ENCODE measurements around the gene MCTP1. TPM values are rescaled to one million over a fixed set of nuclear protein-coding genes. Genes with fewer than 3 reads are reported as not detected.

Gene MCTP1
- total and polyA plus RNA-seq, 9 of the 15 experiments (the other 6 are each of a cell fraction or from before 2014, with no cell fraction given) = 0.04 to 0.93 (median 0.06) TPM; not detected in 4

DNA sequence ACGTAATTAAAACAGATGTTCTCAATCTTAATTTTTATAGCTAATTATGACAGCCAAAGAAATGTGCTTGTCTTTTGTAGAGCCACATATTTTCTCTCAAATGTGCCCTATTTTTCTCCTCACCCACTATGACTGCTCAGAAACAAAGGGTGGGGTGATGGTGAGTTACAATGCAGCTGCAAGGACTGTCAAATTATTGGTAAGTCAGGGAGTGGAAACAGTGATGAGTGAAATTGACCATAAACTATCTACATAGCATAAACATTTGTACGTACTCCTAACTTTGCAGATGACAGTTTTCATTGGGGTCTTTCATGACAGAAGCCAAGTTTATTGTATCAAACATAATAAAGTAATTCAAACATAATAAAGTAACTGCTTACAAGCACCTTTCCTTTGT, 215.9 kb downstream of the MCTP1 start:
- no peaks in the 10 kb centered on the region for H3K9me3 ChIP-seq (replicated peaks; ENCODE audit: control insufficient read depth, insufficient read depth, low read depth, low read length)
- no peak overlapping the region for H2AFZ ChIP-seq (ENCODE audit: low read depth, low read length)
- H3K4me1 ChIP-seq (replicated peaks in 1 of 2; ENCODE audit: control insufficient read depth in 2 of 2, insufficient read depth in 2 of 2, low read length in 2 of 2) = no peaks in the 10 kb centered on the region
- DNase-seq (ENCODE audit: extremely low read depth in 1 of 4, low spot score in 3 of 4) (no peak), ATAC-seq (no peak), FAIRE-seq (no peak)
- no TSS peak for BruUV-seq (replicated peaks)
- intact Hi-C loops (cut with micrococcal nuclease) = no loop called here
- in situ Hi-C loops (cut with MboI) = no loop called here
- H3K36me3 ChIP-seq (ENCODE audit: control insufficient read depth, insufficient read depth, low read length) = no peaks in the 10 kb centered on the region
- WGBS (ENCODE audit: insufficient coverage, low coverage, missing lambda C conversion rate) = 6% methylated on average over 2 of the region's 2 CpGs
- ChIA-PET POLR2A (interaction anchor here (0.7 to 1.0 kb wide), 3 partner anchors 12 to 28 kb away, joined by 3 read pairs; no protein-coding TSS in a partner anchor), CTCF (ENCODE audit: low intra/inter-chr PET ratio) (no interaction called here)
- no peaks in the 10 kb centered on the region for H4K20me1 ChIP-seq (replicated peaks; ENCODE audit: control insufficient read depth, insufficient read depth, low read length)
- H3K9ac ChIP-seq (ENCODE audit: insufficient read depth in 1 of 2, low read depth in 2 of 2, low read length in 2 of 2) = no peak overlapping the region
- TF ChIP-seq SREBF2 (CRISPR knock-in tag; IDR thresholded peaks at IDR 0.05) (no peak), EGR1 (conservative IDR thresholded peaks at IDR 0.05) (no peak), ZNF583 (CRISPR knock-in tag; IDR thresholded peaks at IDR 0.05) (no peak), NFYB (IDR thresholded peaks at IDR 0.05; ENCODE audit: extremely low read depth, insufficient read length) (no peak)
- TF ChIP-seq, protein P1, sequence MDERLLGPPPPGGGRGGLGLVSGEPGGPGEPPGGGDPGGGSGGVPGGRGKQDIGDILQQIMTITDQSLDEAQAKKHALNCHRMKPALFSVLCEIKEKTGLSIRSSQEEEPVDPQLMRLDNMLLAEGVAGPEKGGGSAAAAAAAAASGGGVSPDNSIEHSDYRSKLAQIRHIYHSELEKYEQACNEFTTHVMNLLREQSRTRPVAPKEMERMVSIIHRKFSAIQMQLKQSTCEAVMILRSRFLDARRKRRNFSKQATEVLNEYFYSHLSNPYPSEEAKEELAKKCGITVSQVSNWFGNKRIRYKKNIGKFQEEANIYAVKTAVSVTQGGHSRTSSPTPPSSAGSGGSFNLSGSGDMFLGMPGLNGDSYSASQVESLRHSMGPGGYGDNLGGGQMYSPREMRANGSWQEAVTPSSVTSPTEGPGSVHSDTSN (CRISPR knock-in tag; IDR thresholded peaks at IDR 0.05; ENCODE audit: low read depth) = no peak
- TF ChIP-seq, protein P1 (tag; conservative IDR thresholded peaks at IDR 0.05; ENCODE audit: low read depth) = no peak
- H3K4me2 ChIP-seq (ENCODE audit: insufficient read depth, low read length) = no peak overlapping the region
- no peak overlapping the region for H3K4me3 ChIP-seq
- H3K27me3 ChIP-seq (ENCODE audit: control insufficient read depth in 2 of 2, insufficient read depth in 2 of 2, low read length in 2 of 2) = no peaks in the 10 kb centered on the region
- no peaks in the 10 kb centered on the region for H3K9me1 ChIP-seq (ENCODE audit: control insufficient read depth, insufficient read depth, low read length)
- H3K79me2 ChIP-seq (ENCODE audit: control insufficient read depth, insufficient read depth, low read length) = no peaks in the 10 kb centered on the region
- no peak overlapping the region for H3K27ac ChIP-seq (ENCODE audit: extremely low read depth, low read depth, low read length)
